Measurements from ENCODE around the gene DACT3.

DACT3 gene

GRCh38 chr19:46618670-46619231 is 42.2 kb downstream of the DACT3 start:
- DNase-seq (ENCODE audit: low read depth in 2 of 2), result peak; percentile 72 to 83
- no peak for TF ChIP-seq CTCF (IDR thresholded peaks at IDR 0.05; ENCODE audit: low read depth, low read length)
- H3K4me3 ChIP-seq (replicated peaks in 1 of 2; ENCODE audit: low read depth in 2 of 2, low read length in 2 of 2), result no peak overlapping the region

GRCh38 chr19:46617601-46618000 is 43.4 kb downstream of the DACT3 start:
- DNase-seq (ENCODE audit: low read depth in 2 of 2), result no peak
- no peak for TF ChIP-seq CTCF (IDR thresholded peaks at IDR 0.05; ENCODE audit: low read depth, low read length)

GRCh38 chr19:46616631-46617322 is 44.2 kb downstream of the DACT3 start:
- peak; percentile 44 for TF ChIP-seq CTCF (IDR thresholded peaks at IDR 0.05; ENCODE audit: low read depth, low read length)
- DNase-seq (ENCODE audit: low read depth in 2 of 2), result peak; percentile 55 to 70
- no peak overlapping the region for H3K4me3 ChIP-seq (replicated peaks in 1 of 2; ENCODE audit: low read depth in 2 of 2, low read length in 2 of 2)

More at GRCh38 chr19:46617601-46618000, 43.4 kb downstream of the DACT3 start:
- no peak overlapping the region for H3K4me3 ChIP-seq (replicated peaks in 1 of 2; ENCODE audit: low read depth in 2 of 2, low read length in 2 of 2)

- DNase-seq (ENCODE audit: low read depth in 2 of 2), result no peak
- TF ChIP-seq CTCF (IDR thresholded peaks at IDR 0.05; ENCODE audit: low read depth, low read length), result no peak
- H3K4me3 ChIP-seq (replicated peaks in 1 of 2; ENCODE audit: low read depth in 2 of 2, low read length in 2 of 2), result no peak overlapping the region
Observed at GRCh38 chr19:46615966-46616365, 45.0 kb downstream of the DACT3 start.

- TF ChIP-seq CTCF (IDR thresholded peaks at IDR 0.05; ENCODE audit: low read depth, low read length), result peak; percentile 88
- no peak overlapping the region for H3K4me3 ChIP-seq (replicated peaks in 1 of 2; ENCODE audit: low read depth in 2 of 2, low read length in 2 of 2)
- peak; percentile 84 to 87 for DNase-seq (ENCODE audit: low read depth in 2 of 2)
Observed at GRCh38 chr19:46614114-46614722, 46.8 kb downstream of the DACT3 start.

GRCh38 chr19:46613525-46613924 is 47.5 kb downstream of the DACT3 start:
- no peak for TF ChIP-seq CTCF (IDR thresholded peaks at IDR 0.05; ENCODE audit: low read depth, low read length)
- H3K4me3 ChIP-seq (replicated peaks in 1 of 2; ENCODE audit: low read depth in 2 of 2, low read length in 2 of 2), result no peak overlapping the region

More at GRCh38 chr19:46613525-46613924, 47.5 kb downstream of the DACT3 start:
- DNase-seq (ENCODE audit: low read depth in 2 of 2), result no peak

Measured in cardiac fibroblast (primary cell).